DOHH2 (cell line): ENCODE data around the gene ZNF668.

ENCODE experiments used
- H3F3A ChIP-seq: fragments of 200-600 bp; sonication (generic), shearing (Covaris generic); 2 replicates; pipeline ENCODE4 v1.6.0; 2016; ENCODE audit warnings: antibody characterized with exemption, mild to moderate bottlenecking; ENCODE audit not compliant: control insufficient read depth, insufficient read depth
- H3K27ac ChIP-seq: fragments of 200-600 bp; sonication (generic); 2 replicates; pipeline ENCODE4 v1.5.1; 2014; ENCODE audit warnings: low read depth, mild to moderate bottlenecking, low read length, moderate library complexity
- H3K27me3 ChIP-seq: fragments of 200-600 bp; sonication (generic); 2 replicates; pipeline ENCODE4 v1.6.1; 2014; ENCODE audit warnings: mild to moderate bottlenecking, low read length, mixed read lengths; ENCODE audit not compliant: control insufficient read depth
- H3K36me3 ChIP-seq: fragments of 200-600 bp; sonication (generic); 2 replicates; pipeline ENCODE4 v1.6.1; 2014; ENCODE audit warnings: mild to moderate bottlenecking, low read length, moderate library complexity, mixed read lengths; ENCODE audit not compliant: control insufficient read depth
- H3K4me1 ChIP-seq: fragments of 200-600 bp; sonication (generic); 2 replicates; pipeline ENCODE4 v1.6.1; 2014; ENCODE audit warnings: mild to moderate bottlenecking, low read length, mixed read lengths; ENCODE audit not compliant: control insufficient read depth
- H3K4me2 ChIP-seq: fragments of 200-600 bp; sonication (generic); 2 replicates; pipeline ENCODE4 v1.6.0; 2014; ENCODE audit warnings: mild to moderate bottlenecking, low read length, moderate library complexity
- H3K4me3 ChIP-seq: fragments of 200-600 bp; sonication (generic); 2 replicates; pipeline ENCODE4 v1.5.1; 2014; ENCODE audit warnings: mild to moderate bottlenecking, low read length, mixed read lengths
- H3K79me2 ChIP-seq: fragments of 200-600 bp; sonication (generic); 2 replicates; pipeline ENCODE4 v1.6.1; 2014; ENCODE audit warnings: mild to moderate bottlenecking, low read length, mixed read lengths; ENCODE audit not compliant: control insufficient read depth
- H3K9me2 ChIP-seq: fragments of 200-600 bp; sonication (generic); replicated peaks from 2 replicates; pipeline ENCODE4 v1.6.1; 2014; ENCODE audit warnings: mild to moderate bottlenecking, low read length, mixed read lengths; ENCODE audit not compliant: control insufficient read depth
- H3K9me3 ChIP-seq: fragments of 200-600 bp; sonication (generic); 2 replicates; pipeline ENCODE4 v1.6.1; 2014; ENCODE audit warnings: antibody characterized with exemption, low read length, mixed read lengths; ENCODE audit not compliant: control insufficient read depth, insufficient read depth
- H4K20me1 ChIP-seq: fragments of 200-600 bp; sonication (generic); 2 replicates; pipeline ENCODE4 v1.6.0; 2014; ENCODE audit warnings: low read depth, mild to moderate bottlenecking, antibody characterized with exemption, low read length, moderate library complexity; ENCODE audit not compliant: control insufficient read depth, insufficient read depth
- EZH2phosphoT487 ChIP-seq: fragments of 200-600 bp; sonication (generic); IDR thresholded peaks from 2 replicates; pipeline ENCODE4 v1.6.1; 2017; ENCODE audit warnings: borderline replicate concordance, mild to moderate bottlenecking, antibody characterized with exemption, low read length, moderate library complexity, mixed read lengths
- TF ChIP-seq, protein P1 (sequence below): fragments of 200-600 bp; sonication (generic); IDR thresholded peaks from one replicate; pipeline ENCODE4 v1.5.1; 2014; ENCODE audit warnings: antibody characterized with exemption, mild to moderate bottlenecking, low read depth, low read length; ENCODE audit not compliant: poor library complexity, severe bottlenecking

Gene ZNF668

DNA sequence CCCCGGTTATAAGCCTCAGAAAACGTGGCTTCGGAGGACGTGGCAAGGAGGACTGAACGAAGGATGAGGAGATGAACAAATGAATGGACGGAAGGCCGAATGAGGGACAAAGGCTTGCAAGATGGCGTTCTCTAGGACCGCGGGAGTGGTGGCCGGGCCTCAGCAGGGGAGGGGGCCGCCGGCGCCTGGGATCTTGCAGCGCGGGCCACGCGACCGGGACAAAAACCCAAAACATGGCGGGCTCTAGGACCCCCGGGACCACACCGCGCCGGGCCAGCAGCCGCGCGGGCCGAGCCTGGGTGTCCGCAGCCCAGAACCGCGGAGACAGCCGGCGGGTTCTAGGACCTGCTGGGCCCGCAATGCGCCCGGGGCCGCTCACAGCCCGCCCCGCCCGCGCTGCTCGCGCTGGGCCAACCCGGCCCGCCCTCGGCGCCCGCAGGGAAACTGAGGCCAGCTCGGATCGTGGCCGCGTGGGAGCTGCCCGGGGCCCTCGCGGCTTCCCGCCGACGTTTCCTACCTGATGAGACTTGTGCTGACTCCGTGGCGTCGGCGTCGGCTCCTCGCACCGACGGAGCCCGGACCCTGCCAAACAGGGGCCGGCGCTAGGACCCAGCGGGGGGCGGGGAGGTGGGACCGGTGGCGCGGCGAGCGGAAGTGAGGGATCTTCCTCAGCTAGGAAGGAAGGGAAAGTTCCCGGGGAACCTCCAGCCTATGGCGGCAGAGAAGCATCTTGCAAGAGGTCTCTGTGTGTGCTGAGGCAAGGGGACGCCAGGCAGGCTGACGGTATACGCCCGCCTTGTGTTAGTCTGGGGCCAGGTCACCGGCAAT is 684 bp downstream of the ZNF668 start:
- Histone ChIP-seq H3K79me2 (peaks cover 84% of the 10 kb centered on the region), H4K20me1 (peaks cover 5% of the 10 kb centered on the region; the same call in 1 of the 2 replicates)

DNA sequence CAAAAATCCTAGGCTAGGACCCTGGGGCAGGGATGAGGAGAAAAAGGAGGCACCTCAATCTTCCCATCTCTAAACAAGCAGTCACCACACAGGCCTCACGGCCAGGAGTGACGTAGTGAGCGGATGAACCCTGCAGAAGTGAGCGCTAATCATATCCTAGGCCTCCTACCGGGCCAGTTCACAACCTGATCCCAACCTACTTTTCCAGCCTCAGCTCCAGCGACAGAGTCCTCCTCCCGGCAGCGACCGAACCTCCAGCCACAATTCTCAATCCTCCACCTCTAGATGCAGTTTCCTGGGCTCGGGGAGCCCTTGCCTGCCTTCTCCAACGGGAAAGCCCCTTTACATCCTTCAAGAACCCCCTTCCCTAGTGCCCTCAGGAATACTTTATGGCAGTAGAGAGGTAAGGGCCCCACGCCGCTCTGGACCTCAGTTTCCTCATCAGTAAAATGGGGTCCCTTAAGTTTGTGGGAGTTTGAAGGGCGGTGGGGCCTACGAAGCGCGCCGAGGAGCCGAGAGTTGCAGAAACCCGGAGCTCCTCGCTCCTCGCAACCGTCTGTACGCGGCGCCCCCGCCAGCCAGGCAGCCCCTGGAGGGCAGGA is 1.4 kb downstream of the ZNF668 start:
- Histone ChIP-seq H3K79me2 (peaks cover 82% of the 10 kb centered on the region), H3K9me2 (no peaks in the 10 kb centered on the region), H3K4me1 (peaks cover 22% of the 10 kb centered on the region), H3K27ac (peak overlapping the region; percentile 73), H3F3A (0 out of 2 replicates have a peak, but pooled peaks cover 2% of the 10 kb centered on the region), H3K4me3 (peak overlapping the region; percentile 91), H4K20me1 (peaks cover 5% of the 10 kb centered on the region; the same call in 1 of the 2 replicates), H3K36me3 (peaks cover 30% of the 10 kb centered on the region), H3K9me3 (no peaks in the 10 kb centered on the region), H3K27me3 (no peaks in the 10 kb centered on the region), H3K4me2 (peak overlapping the region; percentile 94)
- TF ChIP-seq, protein P1, sequence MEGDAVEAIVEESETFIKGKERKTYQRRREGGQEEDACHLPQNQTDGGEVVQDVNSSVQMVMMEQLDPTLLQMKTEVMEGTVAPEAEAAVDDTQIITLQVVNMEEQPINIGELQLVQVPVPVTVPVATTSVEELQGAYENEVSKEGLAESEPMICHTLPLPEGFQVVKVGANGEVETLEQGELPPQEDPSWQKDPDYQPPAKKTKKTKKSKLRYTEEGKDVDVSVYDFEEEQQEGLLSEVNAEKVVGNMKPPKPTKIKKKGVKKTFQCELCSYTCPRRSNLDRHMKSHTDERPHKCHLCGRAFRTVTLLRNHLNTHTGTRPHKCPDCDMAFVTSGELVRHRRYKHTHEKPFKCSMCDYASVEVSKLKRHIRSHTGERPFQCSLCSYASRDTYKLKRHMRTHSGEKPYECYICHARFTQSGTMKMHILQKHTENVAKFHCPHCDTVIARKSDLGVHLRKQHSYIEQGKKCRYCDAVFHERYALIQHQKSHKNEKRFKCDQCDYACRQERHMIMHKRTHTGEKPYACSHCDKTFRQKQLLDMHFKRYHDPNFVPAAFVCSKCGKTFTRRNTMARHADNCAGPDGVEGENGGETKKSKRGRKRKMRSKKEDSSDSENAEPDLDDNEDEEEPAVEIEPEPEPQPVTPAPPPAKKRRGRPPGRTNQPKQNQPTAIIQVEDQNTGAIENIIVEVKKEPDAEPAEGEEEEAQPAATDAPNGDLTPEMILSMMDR: peak; percentile 6
- TF ChIP-seq EZH2phosphoT487: no peak

More for the DNA sequence above, 684 bp downstream of the ZNF668 start:
- Histone ChIP-seq H3K9me3 (no peaks in the 10 kb centered on the region), H3K27me3 (no peaks in the 10 kb centered on the region), H3K4me3 (peak overlapping the region; percentile 91), H3F3A (0 out of 2 replicates have a peak, but pooled peaks cover 2% of the 10 kb centered on the region), H3K36me3 (peaks cover 37% of the 10 kb centered on the region), H3K4me1 (peaks cover 22% of the 10 kb centered on the region), H3K27ac (peak overlapping the region; percentile 73), H3K4me2 (peak overlapping the region; percentile 94), H3K9me2 (no peaks in the 10 kb centered on the region)
- TF ChIP-seq, protein P1: peak; percentile 2
- TF ChIP-seq EZH2phosphoT487: no peak

DNA sequence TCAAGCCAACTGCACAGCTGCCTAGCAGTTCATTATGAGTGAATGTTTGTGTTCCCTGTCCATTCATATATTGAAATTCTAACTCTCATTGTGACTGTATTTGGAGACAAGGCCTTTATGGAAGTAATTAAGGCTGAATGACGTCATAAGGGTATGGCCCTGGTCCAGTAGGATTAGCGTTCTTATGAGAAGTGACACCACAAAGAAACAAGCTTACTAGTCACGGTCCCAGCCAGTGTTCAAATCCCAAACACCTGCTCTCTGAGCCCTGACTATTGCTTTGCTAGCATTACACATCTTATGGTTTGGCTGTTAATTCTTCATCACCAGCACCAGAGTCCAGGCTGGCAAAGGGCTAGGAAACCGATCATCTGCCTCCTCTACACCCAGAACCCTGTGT is 2.2 kb downstream of the ZNF668 start:
- Histone ChIP-seq H3K4me3 (peak overlapping the region; percentile 91), H3K27me3 (no peaks in the 10 kb centered on the region), H3K9me3 (no peaks in the 10 kb centered on the region), H3K9me2 (no peaks in the 10 kb centered on the region), H3K36me3 (peaks cover 22% of the 10 kb centered on the region), H3K79me2 (peaks cover 80% of the 10 kb centered on the region), H4K20me1 (peaks cover 5% of the 10 kb centered on the region; the same call in 1 of the 2 replicates), H3K27ac (no peak overlapping the region), H3K4me1 (peaks cover 22% of the 10 kb centered on the region), H3K4me2 (peak overlapping the region; percentile 94), H3F3A (0 out of 2 replicates have a peak, but pooled peaks cover 2% of the 10 kb centered on the region)
- TF ChIP-seq, protein P1: no peak
- TF ChIP-seq EZH2phosphoT487: no peak
